ENCODE results near the gene SRP19. TPM values are rescaled to one million over a fixed set of nuclear protein-coding genes. Genes with fewer than 3 reads are reported as not detected.

SRP19 gene
- polyA plus RNA-seq, 3 donors: 18.6 to 87.4 (median 71.9) TPM

- no peak overlapping the region for H3K4me3 ChIP-seq (replicated peaks in 1 of 3; ENCODE audit: low read depth in 2 of 3, low read length in 3 of 3)
- H3K27ac Mint-ChIP-seq: peak overlapping the region in 4 of 7 donors; percentile 22 to 62 (median 35)
- H3K4me1 ChIP-seq (ENCODE audit: control insufficient read depth in 1 of 2, insufficient read depth in 2 of 2, low read length in 2 of 2): no peaks in the 10 kb centered on the region
- no peak overlapping the region for H2AFZ ChIP-seq (ENCODE audit: insufficient read depth, low read depth, low read length, poor library complexity, severe bottlenecking)
- no peaks in the 10 kb centered on the region for H3K4me1 Mint-ChIP-seq
- H3K9me3 Mint-ChIP-seq: no peaks in the 10 kb centered on the region
- no peaks in the 10 kb centered on the region for H3K9me3 ChIP-seq (replicated peaks in 1 of 2; ENCODE audit: control insufficient read depth in 1 of 2, insufficient read depth in 1 of 2, low read length in 2 of 2)
- H4K20me1 ChIP-seq (ENCODE audit: insufficient read depth, low read length): no peaks in the 10 kb centered on the region
- intact Hi-C loops (cut with micrococcal nuclease): no loop called here
- H3K36me3 ChIP-seq (replicated peaks in 1 of 2; ENCODE audit: control insufficient read depth in 1 of 2, insufficient read depth in 2 of 2, low read length in 2 of 2): peaks cover 65 to 94% of the 10 kb centered on the region in 2 donors
- no CpG with 5 or more reads among the region's 2 CpGs for WGBS (ENCODE audit: insufficient coverage)
- H3K36me3 Mint-ChIP-seq: peaks cover 74 to 88% of the 10 kb centered on the region in 2 donors
- no peaks in the 10 kb centered on the region for H3K27me3 ChIP-seq (ENCODE audit: control insufficient read depth in 2 of 2, insufficient read depth in 2 of 2, low read length in 2 of 2)
- no peak overlapping the region for H3K9ac ChIP-seq (ENCODE audit: insufficient read depth, low read length, poor library complexity, severe bottlenecking)
- H3K4me3 Mint-ChIP-seq: no peak overlapping the region
- DNase-seq: no peak
- H3K79me2 ChIP-seq (ENCODE audit: insufficient read depth, low read length): no peaks in the 10 kb centered on the region
- no peak overlapping the region for H3K27ac ChIP-seq (ENCODE audit: low read depth in 1 of 2, low read length in 2 of 2)
- TF ChIP-seq CTCF (IDR thresholded peaks at IDR 0.05): no peak
- H3K27me3 Mint-ChIP-seq (ENCODE audit: low read depth in 3 of 3): no peaks in the 10 kb centered on the region
- no peak overlapping the region for H3K4me2 ChIP-seq (replicated peaks; ENCODE audit: extremely low read depth, low read length, poor library complexity, severe bottlenecking)
Observed at GRCh38 chr5:112823181-112823580, 37.9 kb upstream of the SRP19 start.

GRCh38 chr5:112823656-112824055 is 37.4 kb upstream of the SRP19 start:
- H3K36me3 ChIP-seq (replicated peaks in 1 of 2; ENCODE audit: control insufficient read depth in 1 of 2, insufficient read depth in 2 of 2, low read length in 2 of 2): peaks cover 69 to 94% of the 10 kb centered on the region in 2 donors

More at GRCh38 chr5:112823656-112824055, 37.4 kb upstream of the SRP19 start:
- no peaks in the 10 kb centered on the region for H4K20me1 ChIP-seq (ENCODE audit: insufficient read depth, low read length)
- no peaks in the 10 kb centered on the region for H3K79me2 ChIP-seq (ENCODE audit: insufficient read depth, low read length)
- peak overlapping the region in 1 of 2 donors; percentile 1 for H3K27ac ChIP-seq (ENCODE audit: low read depth in 1 of 2, low read length in 2 of 2)
- intact Hi-C loops (cut with micrococcal nuclease): no loop called here
- no CpG with 5 or more reads among the region's 2 CpGs for WGBS (ENCODE audit: insufficient coverage)
- Mint-ChIP-seq H3K4me3 (no peak overlapping the region), H3K4me1 (no peaks in the 10 kb centered on the region), H3K27me3 (ENCODE audit: low read depth in 3 of 3) (no peaks in the 10 kb centered on the region), H3K27ac (peak overlapping the region in 2 of 7 donors; percentile 46 to 62), H3K9me3 (no peaks in the 10 kb centered on the region), H3K36me3 (peaks cover 77 to 91% of the 10 kb centered on the region in 2 donors)
- no peak overlapping the region for H3K9ac ChIP-seq (ENCODE audit: insufficient read depth, low read length, poor library complexity, severe bottlenecking)
- H3K4me1 ChIP-seq (ENCODE audit: control insufficient read depth in 1 of 2, insufficient read depth in 2 of 2, low read length in 2 of 2): no peaks in the 10 kb centered on the region
- no peaks in the 10 kb centered on the region for H3K9me3 ChIP-seq (replicated peaks in 1 of 2; ENCODE audit: control insufficient read depth in 1 of 2, insufficient read depth in 1 of 2, low read length in 2 of 2)
- H3K27me3 ChIP-seq (ENCODE audit: control insufficient read depth in 2 of 2, insufficient read depth in 2 of 2, low read length in 2 of 2): no peaks in the 10 kb centered on the region
- DNase-seq: no peak
- TF ChIP-seq CTCF (IDR thresholded peaks at IDR 0.05): no peak
- no peak overlapping the region for H3K4me3 ChIP-seq (replicated peaks in 1 of 3; ENCODE audit: low read depth in 2 of 3, low read length in 3 of 3)
- H3K4me2 ChIP-seq (replicated peaks; ENCODE audit: extremely low read depth, low read length, poor library complexity, severe bottlenecking): no peak overlapping the region
- no peak overlapping the region for H2AFZ ChIP-seq (ENCODE audit: insufficient read depth, low read depth, low read length, poor library complexity, severe bottlenecking)

Measured in CD14-positive monocyte (primary cell).